K562 (cell line): ENCODE results near the gene CCL16. TPM values are rescaled to one million over a fixed set of nuclear protein-coding genes. Genes with fewer than 3 reads are reported as not detected.

Source experiments
- CBX8 ChIP-seq: fragments of 200-600 bp; sonication (generic); IDR thresholded peaks from 2 replicates; pipeline ENCODE4 v1.6.1; 2012; ENCODE audit warnings: borderline replicate concordance, mixed run types, low read depth, mild to moderate bottlenecking, moderate library complexity, mixed read lengths, low read length, control low read depth, inconsistent platforms; ENCODE audit not compliant: poor library complexity, severe bottlenecking; ENCODE audit errors: extremely low read depth
- DMBX1 ChIP-seq: fragments of 250-450 bp; sonication (Bioruptor Pico); IDR thresholded peaks from 2 replicates; pipeline ENCODE4 v1.8.0; 2022; ENCODE audit warnings: inconsistent platforms, mild to moderate bottlenecking, moderate library complexity, borderline replicate concordance
- HDAC3 ChIP-seq: fragments of 450-650 bp; IDR thresholded peaks from 2 replicates; pipeline ENCODE4 v1.6.1; 2018; ENCODE audit warnings: borderline replicate concordance, mild to moderate bottlenecking, moderate library complexity; ENCODE audit not compliant: partially characterized antibody
- HNRNPUL1 ChIP-seq: fragments of 200-400 bp; formaldehyde crosslinking; IDR thresholded peaks from 2 replicates; pipeline ENCODE4 v1.6.1; 2017; ENCODE audit warnings: low read length
- KLF16 ChIP-seq: IDR thresholded peaks from 2 replicates; pipeline ENCODE4 v1.6.1; 2016; ENCODE audit warnings: antibody characterized with exemption
- LARP7 ChIP-seq: fragments of 450-650 bp; IDR thresholded peaks from 2 replicates; pipeline ENCODE4 v1.6.1; 2016
- MEIS2 ChIP-seq: fragments of 450-650 bp; IDR thresholded peaks from 2 replicates; pipeline ENCODE4 v1.6.1; 2014; ENCODE audit warnings: mild to moderate bottlenecking; ENCODE audit not compliant: partially characterized antibody
- NFYB ChIP-seq: IDR thresholded peaks from 2 replicates; pipeline ENCODE4 v1.6.1; 2011; ENCODE audit warnings: mild to moderate bottlenecking, moderate library complexity; ENCODE audit not compliant: insufficient read length; ENCODE audit errors: extremely low read depth
- RFX1 ChIP-seq: fragments of 450-650 bp; IDR thresholded peaks from 2 replicates; pipeline ENCODE4 v1.6.1; 2016; ENCODE audit warnings: mild to moderate bottlenecking, moderate library complexity
- SP1 ChIP-seq: sonication (generic); formaldehyde crosslinking; IDR thresholded peaks from 2 replicates; pipeline ENCODE4 v1.8.1; 2022; ENCODE audit warnings: mild to moderate bottlenecking, missing genetic modification reagents
- STAT5B ChIP-seq: fragments of 250-450 bp; sonication (Bioruptor Pico); IDR thresholded peaks from 2 replicates; pipeline ENCODE4 v1.8.0; 2021; ENCODE audit warnings: mild to moderate bottlenecking, inconsistent platforms
- TCF3 ChIP-seq: sonication (generic); formaldehyde crosslinking; IDR thresholded peaks from 2 replicates; pipeline ENCODE4 v1.4.0; 2020; ENCODE audit warnings: mild to moderate bottlenecking, missing genetic modification reagents
- TEAD4 ChIP-seq, 2 experiments: sonication (generic) in 1 of 2; formaldehyde crosslinking in 1 of 2; IDR thresholded peaks; 2 replicates each; pipeline versions ENCODE4 v1.6.1 to v1.8.0; 2012 to 2022; ENCODE audit warnings: borderline replicate concordance in 1 of 2, inconsistent platforms in 1 of 2, low read length in 1 of 2, mild to moderate bottlenecking in 1 of 2, missing genetic modification reagents in 1 of 2
- ZFPM2 ChIP-seq: fragments of 250-450 bp; sonication (Bioruptor Pico); IDR thresholded peaks from 2 replicates; pipeline ENCODE4 v1.5.1; 2022; ENCODE audit warnings: mild to moderate bottlenecking
- ZNF232 ChIP-seq: sonication (generic); formaldehyde crosslinking; IDR thresholded peaks from 2 replicates; pipeline ENCODE4 v1.8.0; 2022; ENCODE audit warnings: mild to moderate bottlenecking, missing genetic modification reagents
- ZNF274 ChIP-seq: IDR thresholded peaks from 2 replicates; pipeline ENCODE4 v1.6.1; 2011; ENCODE audit warnings: low read depth, mild to moderate bottlenecking, low read length, moderate library complexity, borderline replicate concordance
- ZNF707 ChIP-seq: fragments of 250-450 bp; sonication (Bioruptor Pico); conservative IDR thresholded peaks from 2 replicates; pipeline ENCODE4 v1.8.0; 2022; ENCODE audit warnings: inconsistent platforms, mild to moderate bottlenecking, moderate library complexity
- polyA plus RNA-seq, 8 experiments: library from polyadenylated mRNA; depleted of rRNA in 4 of 8; stranded (reverse) in 5 of 8; unstranded in 3 of 8; fragments of >200 nt; fragmentation: Nextera tagmentation in 2 of 8; fragmentation: Illumina TruSeq in 1 of 8; extraction: Ambion mirVana in 2 of 8; extraction: Trizol in 1 of 8; gene quantifications; 2 replicates each; pipeline versions ENCODE4 v1.2.1 to v1.2.3, GENCODE V29; 2011 to 2014; ENCODE audit warnings: inconsistent platforms in 1 of 8, missing spikeins in 1 of 8
- total RNA-seq, 7 experiments: library from RNA; depleted of rRNA in 6 of 7; stranded (reverse); fragments of >200 nt in 6 of 7; fragmentation: Illumina TruSeq in 2 of 7; extraction: Trizol in 2 of 7; gene quantifications; 2 replicates each; pipeline versions ENCODE4 v1.2.1 to v1.2.3, GENCODE V29; 2011 to 2021; ENCODE audit warnings: low replicate concordance in 1 of 7
- TF ChIP-seq, protein P1 (sequence below), 2 experiments: fragments of 450-650 bp; IDR thresholded peaks; 2 replicates each; pipeline ENCODE4 v1.6.1; 2016
- TF ChIP-seq, protein P2 (sequence below): sonication (generic); formaldehyde crosslinking; IDR thresholded peaks from 2 replicates; pipeline ENCODE4 v1.8.0; 2022; ENCODE audit warnings: missing genetic modification reagents, mild to moderate bottlenecking, borderline replicate concordance
- TF ChIP-seq, protein P3 (sequence below): fragments of 250-450 bp; sonication (Bioruptor Pico); IDR thresholded peaks from 2 replicates; pipeline ENCODE4 v1.4.0; 2020; ENCODE audit warnings: mild to moderate bottlenecking
- TF ChIP-seq, protein P4 (sequence below): fragments of 200-800 bp; sonication (Bioruptor generic); IDR thresholded peaks from 2 replicates; pipeline ENCODE4 v1.6.1; 2017; ENCODE audit warnings: missing genetic modification characterization, missing compliant biosample characterization
- TF ChIP-seq, protein P5 (sequence below): sonication (generic); formaldehyde crosslinking; IDR thresholded peaks from 2 replicates; pipeline ENCODE4 v1.8.1; 2023; ENCODE audit warnings: mild to moderate bottlenecking, missing genetic modification reagents, moderate library complexity

The CCL16 gene
- total and polyA plus RNA-seq, 9 of the 15 experiments (the other 6 are each of a cell fraction or from before 2014, with no cell fraction given): not detected

DNA sequence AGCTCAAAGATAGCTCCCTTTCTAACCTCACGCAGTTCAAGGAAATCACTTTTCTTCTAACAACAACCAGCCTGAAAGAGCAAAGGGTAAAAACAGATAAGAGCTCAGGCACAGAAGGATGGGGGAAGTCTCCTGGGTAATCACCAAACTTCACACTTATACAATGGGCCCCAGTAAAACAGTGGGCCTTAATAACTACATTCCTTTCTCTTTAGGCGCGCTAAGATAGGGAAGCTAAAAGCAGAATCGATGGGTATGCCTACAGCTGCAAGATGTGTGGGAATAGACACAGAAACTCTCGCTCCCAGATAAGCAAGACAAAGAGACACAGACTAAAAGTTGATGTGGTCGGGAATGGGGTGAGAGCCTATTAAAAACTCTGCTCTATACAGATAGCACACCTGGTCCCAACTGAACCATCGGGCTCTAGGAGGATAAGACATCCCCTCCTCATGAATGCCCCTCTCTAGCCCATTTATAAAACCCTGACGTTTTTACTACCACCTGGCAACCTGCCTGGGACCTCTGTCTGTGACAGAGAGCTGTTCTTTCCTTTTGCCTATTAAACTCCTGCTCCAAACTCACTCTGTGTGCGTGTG, 38.6 kb downstream of the CCL16 start (continued):
- TF ChIP-seq, protein P1, sequence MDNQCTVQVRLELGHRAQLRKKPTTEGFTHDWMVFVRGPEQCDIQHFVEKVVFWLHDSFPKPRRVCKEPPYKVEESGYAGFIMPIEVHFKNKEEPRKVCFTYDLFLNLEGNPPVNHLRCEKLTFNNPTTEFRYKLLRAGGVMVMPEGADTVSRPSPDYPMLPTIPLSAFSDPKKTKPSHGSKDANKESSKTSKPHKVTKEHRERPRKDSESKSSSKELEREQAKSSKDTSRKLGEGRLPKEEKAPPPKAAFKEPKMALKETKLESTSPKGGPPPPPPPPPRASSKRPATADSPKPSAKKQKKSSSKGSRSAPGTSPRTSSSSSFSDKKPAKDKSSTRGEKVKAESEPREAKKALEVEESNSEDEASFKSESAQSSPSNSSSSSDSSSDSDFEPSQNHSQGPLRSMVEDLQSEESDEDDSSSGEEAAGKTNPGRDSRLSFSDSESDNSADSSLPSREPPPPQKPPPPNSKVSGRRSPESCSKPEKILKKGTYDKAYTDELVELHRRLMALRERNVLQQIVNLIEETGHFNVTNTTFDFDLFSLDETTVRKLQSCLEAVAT (IDR thresholded peaks at IDR 0.05): no peak
- TF ChIP-seq HDAC3: peak; percentile 33
- no peak for TF ChIP-seq RFX1
- peak; percentile 80 for TF ChIP-seq TEAD4 (IDR thresholded peaks at IDR 0.05; ENCODE audit: low read length)
- TF ChIP-seq TEAD4 (CRISPR knock-in tag; IDR thresholded peaks at IDR 0.05; ENCODE audit: borderline replicate concordance): no peak
- TF ChIP-seq STAT5B (CRISPR knock-in tag): no peak
- TF ChIP-seq, protein P2, sequence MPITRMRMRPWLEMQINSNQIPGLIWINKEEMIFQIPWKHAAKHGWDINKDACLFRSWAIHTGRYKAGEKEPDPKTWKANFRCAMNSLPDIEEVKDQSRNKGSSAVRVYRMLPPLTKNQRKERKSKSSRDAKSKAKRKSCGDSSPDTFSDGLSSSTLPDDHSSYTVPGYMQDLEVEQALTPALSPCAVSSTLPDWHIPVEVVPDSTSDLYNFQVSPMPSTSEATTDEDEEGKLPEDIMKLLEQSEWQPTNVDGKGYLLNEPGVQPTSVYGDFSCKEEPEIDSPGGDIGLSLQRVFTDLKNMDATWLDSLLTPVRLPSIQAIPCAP (CRISPR knock-in tag): no peak
- no peak for TF ChIP-seq HNRNPUL1
- no peak for TF ChIP-seq ZFPM2 (CRISPR knock-in tag)
- TF ChIP-seq, protein P3, sequence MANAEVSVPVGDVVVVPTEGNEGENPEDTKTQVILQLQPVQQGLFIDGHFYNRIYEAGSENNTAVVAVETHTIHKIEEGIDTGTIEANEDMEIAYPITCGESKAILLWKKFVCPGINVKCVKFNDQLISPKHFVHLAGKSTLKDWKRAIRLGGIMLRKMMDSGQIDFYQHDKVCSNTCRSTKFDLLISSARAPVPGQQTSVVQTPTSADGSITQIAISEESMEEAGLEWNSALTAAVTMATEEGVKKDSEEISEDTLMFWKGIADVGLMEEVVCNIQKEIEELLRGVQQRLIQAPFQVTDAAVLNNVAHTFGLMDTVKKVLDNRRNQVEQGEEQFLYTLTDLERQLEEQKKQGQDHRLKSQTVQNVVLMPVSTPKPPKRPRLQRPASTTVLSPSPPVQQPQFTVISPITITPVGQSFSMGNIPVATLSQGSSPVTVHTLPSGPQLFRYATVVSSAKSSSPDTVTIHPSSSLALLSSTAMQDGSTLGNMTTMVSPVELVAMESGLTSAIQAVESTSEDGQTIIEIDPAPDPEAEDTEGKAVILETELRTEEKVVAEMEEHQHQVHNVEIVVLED (CRISPR knock-in tag): no peak
- TF ChIP-seq CBX8: no peak
- peak; percentile 56; the same call in 1 of the 2 replicates for TF ChIP-seq DMBX1 (CRISPR knock-in tag)
- 0 out of 2 replicates have a peak, but pooled peaks have one; percentile 59 for TF ChIP-seq KLF16
- no peak for TF ChIP-seq NFYB
- no peak for TF ChIP-seq ZNF707 (CRISPR knock-in tag)
- TF ChIP-seq SP1 (CRISPR knock-in tag): no peak
- peak; percentile 76 for TF ChIP-seq MEIS2
- TF ChIP-seq LARP7: no peak
- peak; percentile 47; the same call in 1 of the 2 replicates for TF ChIP-seq ZNF274
- TF ChIP-seq, protein P4, sequence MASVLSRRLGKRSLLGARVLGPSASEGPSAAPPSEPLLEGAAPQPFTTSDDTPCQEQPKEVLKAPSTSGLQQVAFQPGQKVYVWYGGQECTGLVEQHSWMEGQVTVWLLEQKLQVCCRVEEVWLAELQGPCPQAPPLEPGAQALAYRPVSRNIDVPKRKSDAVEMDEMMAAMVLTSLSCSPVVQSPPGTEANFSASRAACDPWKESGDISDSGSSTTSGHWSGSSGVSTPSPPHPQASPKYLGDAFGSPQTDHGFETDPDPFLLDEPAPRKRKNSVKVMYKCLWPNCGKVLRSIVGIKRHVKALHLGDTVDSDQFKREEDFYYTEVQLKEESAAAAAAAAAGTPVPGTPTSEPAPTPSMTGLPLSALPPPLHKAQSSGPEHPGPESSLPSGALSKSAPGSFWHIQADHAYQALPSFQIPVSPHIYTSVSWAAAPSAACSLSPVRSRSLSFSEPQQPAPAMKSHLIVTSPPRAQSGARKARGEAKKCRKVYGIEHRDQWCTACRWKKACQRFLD (CRISPR knock-in tag): no peak
- TF ChIP-seq, protein P5, sequence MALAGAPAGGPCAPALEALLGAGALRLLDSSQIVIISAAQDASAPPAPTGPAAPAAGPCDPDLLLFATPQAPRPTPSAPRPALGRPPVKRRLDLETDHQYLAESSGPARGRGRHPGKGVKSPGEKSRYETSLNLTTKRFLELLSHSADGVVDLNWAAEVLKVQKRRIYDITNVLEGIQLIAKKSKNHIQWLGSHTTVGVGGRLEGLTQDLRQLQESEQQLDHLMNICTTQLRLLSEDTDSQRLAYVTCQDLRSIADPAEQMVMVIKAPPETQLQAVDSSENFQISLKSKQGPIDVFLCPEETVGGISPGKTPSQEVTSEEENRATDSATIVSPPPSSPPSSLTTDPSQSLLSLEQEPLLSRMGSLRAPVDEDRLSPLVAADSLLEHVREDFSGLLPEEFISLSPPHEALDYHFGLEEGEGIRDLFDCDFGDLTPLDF (CRISPR knock-in tag): no peak
- peak; percentile 70 for TF ChIP-seq TCF3 (CRISPR knock-in tag)
- no peak for TF ChIP-seq ZNF232 (CRISPR knock-in tag)
